Activated CD8-positive, alpha-beta T cell treated with anti-CD3 and anti-CD28 coated beads for 36 hours (primary cell): ENCODE results near the gene NUDCD3. TPM values are rescaled to one million over a fixed set of nuclear protein-coding genes. Genes with fewer than 3 reads are reported as not detected.
A peak's percentile ranks its signal among the peaks of the same experiment; 100 is the strongest.

Experiments
- ATAC-seq: fragments of 200-7000 bp; cut with Tn5 transposase; one replicate; pipeline ENCODE4 v1.10.0; 2021; ENCODE audit warnings: mild to moderate bottlenecking, moderate library complexity
- CTCF ChIA-PET: fragments of 350-600 bp; sonication (Branson Sonifier 250); formaldehyde crosslinking; loops from one replicate; lab custom pipeline; 2021; ENCODE audit warnings: antibody characterized with exemption; lab: Charles Lee
- POLR2A ChIA-PET: fragments of 350-600 bp; sonication (Branson Sonifier 250); formaldehyde crosslinking; loops from one replicate; lab custom pipeline; 2021; ENCODE audit warnings: antibody characterized with exemption; lab: Charles Lee
- DNase-seq: peaks from one replicate; pipeline ENCODE4 v3.0.0-alpha.2; 2020
- H3K27ac Mint-ChIP-seq: one replicate; pipeline ENCODE4 v1.8.0; 2021; ENCODE audit warnings: mild to moderate bottlenecking, mixed read lengths
- H3K27me3 Mint-ChIP-seq: one replicate; pipeline ENCODE4 v1.8.0; 2021; ENCODE audit warnings: mixed read lengths
- H3K36me3 Mint-ChIP-seq: one replicate; pipeline ENCODE4 v1.8.0; 2021; ENCODE audit warnings: low read depth, mixed read lengths
- H3K4me1 Mint-ChIP-seq: one replicate; pipeline ENCODE4 v1.8.0; 2021; ENCODE audit warnings: low read depth, mixed read lengths
- H3K4me3 Mint-ChIP-seq: one replicate; pipeline ENCODE4 v1.8.0; 2021; ENCODE audit warnings: mild to moderate bottlenecking, moderate library complexity, mixed read lengths
- H3K9me3 Mint-ChIP-seq: one replicate; pipeline ENCODE4 v1.8.0; 2021; ENCODE audit warnings: mixed read lengths
- CTCF ChIP-seq: fragments of 200-600 bp; IDR thresholded peaks from one replicate; pipeline ENCODE4 v1.8.0; 2022; ENCODE audit warnings: antibody characterized with exemption, mild to moderate bottlenecking
- intact Hi-C: fragments of 100-400 bp; cut with micrococcal nuclease; formaldehyde crosslinking; loops from one replicate; pipeline ENCODE4 v1.10.0; 2022
- total RNA-seq, 2 experiments: library from RNA; stranded (reverse); gene quantifications; one replicate each; pipeline ENCODE4 v1.2.3, GENCODE V29; 2021

The NUDCD3 gene
- total RNA-seq, 2 experiments from 2014 or later: 102 to 107 TPM

GRCh38 chr7:44440577-44441078, 49.8 kb downstream of the NUDCD3 start:
- ATAC-seq: peak; percentile 37
- no peaks in the 10 kb centered on the region for H3K27me3 Mint-ChIP-seq
- POLR2A ChIA-PET: interaction anchor here (1.3 kb wide), 1 partner anchor 14 kb away, joined by 3 read pairs; no protein-coding TSS in a partner anchor
- no peak overlapping the region for H3K4me3 Mint-ChIP-seq
- peaks cover 55% of the 10 kb centered on the region for H3K4me1 Mint-ChIP-seq
- intact Hi-C loops: no loop called here
- DNase-seq: no peak
- CTCF ChIA-PET: interaction anchor here (1.1 kb wide), 1 partner anchor 21 kb away, joined by 5 read pairs; no protein-coding TSS in a partner anchor
- TF ChIP-seq CTCF: no peak
- peaks cover 23% of the 10 kb centered on the region for H3K36me3 Mint-ChIP-seq
- no peak overlapping the region for H3K27ac Mint-ChIP-seq
- H3K9me3 Mint-ChIP-seq: no peaks in the 10 kb centered on the region

GRCh38 chr7:44439926-44440325, 50.5 kb downstream of the NUDCD3 start:
- intact Hi-C loops: no loop called here
- no peak overlapping the region for H3K4me3 Mint-ChIP-seq
- H3K27me3 Mint-ChIP-seq: no peaks in the 10 kb centered on the region

GRCh38 chr7:44438816-44439215, 51.6 kb downstream of the NUDCD3 start:
- no peak for TF ChIP-seq CTCF
- intact Hi-C loops: no loop called here
- Mint-ChIP-seq H3K27me3 (no peaks in the 10 kb centered on the region), H3K4me1 (peaks cover 54% of the 10 kb centered on the region), H3K9me3 (no peaks in the 10 kb centered on the region), H3K27ac (no peak overlapping the region), H3K36me3 (peaks cover 8% of the 10 kb centered on the region), H3K4me3 (no peak overlapping the region)
- DNase-seq (no peak), ATAC-seq (peak; percentile 45)
- ChIA-PET POLR2A (interaction anchor here (0.7 to 1.5 kb wide), 2 partner anchors 10 to 23 kb away, joined by 3 read pairs; no protein-coding TSS in a partner anchor), CTCF (no interaction called here)

More at GRCh38 chr7:44439926-44440325, 50.5 kb downstream of the NUDCD3 start:
- H3K4me1 Mint-ChIP-seq: peaks cover 52% of the 10 kb centered on the region
- TF ChIP-seq CTCF: no peak
- H3K36me3 Mint-ChIP-seq: peaks cover 16% of the 10 kb centered on the region
- CTCF ChIA-PET: interaction anchor here (1.1 kb wide), 1 partner anchor 22 kb away, joined by 5 read pairs; no protein-coding TSS in a partner anchor
- POLR2A ChIA-PET: no interaction called here
- ATAC-seq: no peak
- H3K9me3 Mint-ChIP-seq: no peaks in the 10 kb centered on the region
- H3K27ac Mint-ChIP-seq: no peak overlapping the region
- no peak for DNase-seq

GRCh38 chr7:44434201-44434600, 56.3 kb downstream of the NUDCD3 start:
- Mint-ChIP-seq H3K27me3 (no peaks in the 10 kb centered on the region), H3K36me3 (peaks cover 11% of the 10 kb centered on the region), H3K4me1 (peaks cover 50% of the 10 kb centered on the region), H3K27ac (no peak overlapping the region), H3K9me3 (no peaks in the 10 kb centered on the region), H3K4me3 (no peak overlapping the region)
- no peak for TF ChIP-seq CTCF
- no peak for DNase-seq
- CTCF ChIA-PET: no interaction called here
- intact Hi-C loops: no loop called here
- POLR2A ChIA-PET: no interaction called here
- no peak for ATAC-seq

GRCh38 chr7:44433255-44434022, 57.0 kb downstream of the NUDCD3 start:
- Mint-ChIP-seq H3K36me3 (peaks cover 11% of the 10 kb centered on the region), H3K4me1 (peaks cover 44% of the 10 kb centered on the region), H3K27me3 (no peaks in the 10 kb centered on the region), H3K27ac (no peak overlapping the region), H3K4me3 (no peak overlapping the region), H3K9me3 (no peaks in the 10 kb centered on the region)
- ChIA-PET CTCF (interaction anchor here (1.0 to 1.3 kb wide), 3 partner anchors 8 to 132 kb away, joined by 3 to 4 read pairs (median 4); no protein-coding TSS in a partner anchor), POLR2A (interaction anchor here (0.8 to 1.0 kb wide), 2 partner anchors 14 to 43 kb away, joined by 3 read pairs; no protein-coding TSS in a partner anchor)
- TF ChIP-seq CTCF: no peak
- intact Hi-C loops: no loop called here
- no peak for DNase-seq
- ATAC-seq: no peak
